WTC11 (cell line): ENCODE data around the gene TMEM95. TPM values are rescaled to one million over a fixed set of nuclear protein-coding genes. Genes with fewer than 3 reads are reported as not detected.
A peak's percentile ranks its signal among the peaks of the same experiment; 100 is the strongest.
"Not testable (repeated sequence)": the region's sequence is repeated elsewhere in the genome, so short reads cannot be mapped to it uniquely, and the experiment has no call there.

Experiments used
- ATAC-seq: fragments of 200-7000 bp; cut with Tn5 transposase; 2 replicates; pipeline ENCODE4 v1.10.0; 2021; ENCODE audit warnings: mild to moderate bottlenecking, moderate library complexity
- CTCF ChIA-PET: fragments of 300-600 bp; sonication (Branson Sonifier 250); formaldehyde crosslinking; loops from one replicate; lab custom pipeline; 2021; ENCODE audit warnings: antibody characterized with exemption; lab: Charles Lee
- POLR2A ChIA-PET: fragments of 350-600 bp; sonication (Branson Sonifier 250); formaldehyde crosslinking; loops from one replicate; lab custom pipeline; 2021; ENCODE audit warnings: antibody characterized with exemption; lab: Charles Lee
- DNase-seq: peaks from one replicate; pipeline ENCODE4 v3.0.0; 2021; ENCODE audit warnings: low spot score
- H3K27ac Mint-ChIP-seq: 2 replicates; pipeline ENCODE4 v1.8.0; 2021; ENCODE audit warnings: mixed read lengths
- H3K27me3 Mint-ChIP-seq: 2 replicates; pipeline ENCODE4 v1.8.0; 2021; ENCODE audit warnings: low read depth, mild to moderate bottlenecking, moderate library complexity, mixed read lengths
- H3K36me3 Mint-ChIP-seq: 2 replicates; pipeline ENCODE4 v1.8.0; 2021; ENCODE audit warnings: mixed read lengths
- H3K4me1 Mint-ChIP-seq: 2 replicates; pipeline ENCODE4 v1.8.0; 2022; ENCODE audit warnings: mixed read lengths
- H3K4me3 Mint-ChIP-seq: 2 replicates; pipeline ENCODE4 v1.8.0; 2021; ENCODE audit warnings: mild to moderate bottlenecking, moderate library complexity, mixed read lengths
- H3K9me3 Mint-ChIP-seq: 2 replicates; pipeline ENCODE4 v1.8.0; 2021; ENCODE audit warnings: mixed read lengths
- CREM ChIP-seq: sonication (generic); formaldehyde crosslinking; IDR thresholded peaks from 2 replicates; pipeline ENCODE4 v1.8.1; 2022; ENCODE audit warnings: mild to moderate bottlenecking, missing genetic modification reagents, moderate library complexity
- E2F4 ChIP-seq: sonication (generic); formaldehyde crosslinking; IDR thresholded peaks from 2 replicates; pipeline ENCODE4 v1.8.1; 2022; ENCODE audit warnings: low read depth, mild to moderate bottlenecking, moderate library complexity, missing genetic modification reagents, borderline replicate concordance
- ETV6 ChIP-seq: sonication (generic); formaldehyde crosslinking; IDR thresholded peaks from 2 replicates; pipeline ENCODE4 v1.8.1; 2022; ENCODE audit warnings: mild to moderate bottlenecking, missing genetic modification reagents
- FOXK1 ChIP-seq: sonication (generic); formaldehyde crosslinking; IDR thresholded peaks from 2 replicates; pipeline ENCODE4 v1.8.0; 2022; ENCODE audit warnings: mild to moderate bottlenecking, moderate library complexity, missing genetic modification reagents
- FOXP1 ChIP-seq: sonication (generic); formaldehyde crosslinking; IDR thresholded peaks from 2 replicates; pipeline ENCODE4 v1.8.0; 2022; ENCODE audit warnings: missing genetic modification reagents, mild to moderate bottlenecking, moderate library complexity, borderline replicate concordance
- MYBL2 ChIP-seq: sonication (generic); formaldehyde crosslinking; IDR thresholded peaks from 2 replicates; pipeline ENCODE4 v1.8.1; 2023; ENCODE audit warnings: mild to moderate bottlenecking, moderate library complexity, missing genetic modification reagents
- NFE2L1 ChIP-seq: sonication (generic); formaldehyde crosslinking; IDR thresholded peaks from 2 replicates; pipeline ENCODE4 v1.8.1; 2023; ENCODE audit warnings: missing genetic modification reagents
- NR2C2 ChIP-seq: sonication (generic); formaldehyde crosslinking; IDR thresholded peaks from 2 replicates; pipeline ENCODE4 v1.8.0; 2022; ENCODE audit warnings: mild to moderate bottlenecking, missing genetic modification reagents
- NR3C1 ChIP-seq: sonication (generic); formaldehyde crosslinking; conservative IDR thresholded peaks from 2 replicates; pipeline ENCODE4 v1.8.1; 2023; ENCODE audit warnings: low read depth, mild to moderate bottlenecking, missing genetic modification reagents
- PREB ChIP-seq: sonication (generic); formaldehyde crosslinking; IDR thresholded peaks from 2 replicates; pipeline ENCODE4 v1.8.1; 2022; ENCODE audit warnings: mild to moderate bottlenecking, missing genetic modification reagents, moderate library complexity, borderline replicate concordance
- SP1 ChIP-seq: sonication (generic); formaldehyde crosslinking; conservative IDR thresholded peaks from 2 replicates; pipeline ENCODE4 v1.8.1; 2022; ENCODE audit warnings: missing genetic modification reagents
- TEAD1 ChIP-seq: sonication (generic); formaldehyde crosslinking; IDR thresholded peaks from 2 replicates; pipeline ENCODE4 v1.8.0; 2022; ENCODE audit warnings: mild to moderate bottlenecking, missing genetic modification reagents
- ZNF121 ChIP-seq: sonication (generic); formaldehyde crosslinking; IDR thresholded peaks from 2 replicates; pipeline ENCODE4 v1.8.0; 2023; ENCODE audit warnings: missing genetic modification reagents
- ZNF396 ChIP-seq: fragments of 250-450 bp; sonication (Bioruptor Pico); IDR thresholded peaks from 2 replicates; pipeline ENCODE4 v1.8.0; 2021; ENCODE audit warnings: mild to moderate bottlenecking, moderate library complexity, borderline replicate concordance
- ZNF416 ChIP-seq: fragments of 250-450 bp; sonication (Bioruptor Pico); IDR thresholded peaks from 2 replicates; pipeline ENCODE4 v1.9.0; 2021; ENCODE audit warnings: mild to moderate bottlenecking, inconsistent platforms
- ZNF423 ChIP-seq: fragments of 250-450 bp; sonication (Bioruptor Pico); IDR thresholded peaks from 2 replicates; pipeline ENCODE4 v2.1.2; 2022; ENCODE audit warnings: mild to moderate bottlenecking, moderate library complexity
- ZNF512 ChIP-seq: sonication (generic); formaldehyde crosslinking; IDR thresholded peaks from 2 replicates; pipeline ENCODE4 v1.8.1; 2022; ENCODE audit warnings: missing genetic modification reagents, borderline replicate concordance
- total RNA-seq: library from RNA; stranded (reverse); gene quantifications from 3 replicates; pipeline ENCODE4 v1.2.3, GENCODE V29; 2021
- TF ChIP-seq, protein P1 (sequence below): sonication (generic); formaldehyde crosslinking; IDR thresholded peaks from 2 replicates; pipeline ENCODE4 v1.8.0; 2023; ENCODE audit warnings: mild to moderate bottlenecking, missing genetic modification reagents
- TF ChIP-seq, protein P2 (sequence below): sonication (generic); formaldehyde crosslinking; IDR thresholded peaks from 2 replicates; pipeline ENCODE4 v1.8.1; 2023; ENCODE audit warnings: mild to moderate bottlenecking, missing genetic modification reagents, borderline replicate concordance
- TF ChIP-seq, protein P3 (sequence below): fragments of 250-450 bp; sonication (Bioruptor Pico); IDR thresholded peaks from 2 replicates; pipeline ENCODE4 v1.8.0; 2021; ENCODE audit warnings: mild to moderate bottlenecking

TMEM95 gene
- total RNA-seq, 1 experiment from 2014 or later, result not detected

DNA sequence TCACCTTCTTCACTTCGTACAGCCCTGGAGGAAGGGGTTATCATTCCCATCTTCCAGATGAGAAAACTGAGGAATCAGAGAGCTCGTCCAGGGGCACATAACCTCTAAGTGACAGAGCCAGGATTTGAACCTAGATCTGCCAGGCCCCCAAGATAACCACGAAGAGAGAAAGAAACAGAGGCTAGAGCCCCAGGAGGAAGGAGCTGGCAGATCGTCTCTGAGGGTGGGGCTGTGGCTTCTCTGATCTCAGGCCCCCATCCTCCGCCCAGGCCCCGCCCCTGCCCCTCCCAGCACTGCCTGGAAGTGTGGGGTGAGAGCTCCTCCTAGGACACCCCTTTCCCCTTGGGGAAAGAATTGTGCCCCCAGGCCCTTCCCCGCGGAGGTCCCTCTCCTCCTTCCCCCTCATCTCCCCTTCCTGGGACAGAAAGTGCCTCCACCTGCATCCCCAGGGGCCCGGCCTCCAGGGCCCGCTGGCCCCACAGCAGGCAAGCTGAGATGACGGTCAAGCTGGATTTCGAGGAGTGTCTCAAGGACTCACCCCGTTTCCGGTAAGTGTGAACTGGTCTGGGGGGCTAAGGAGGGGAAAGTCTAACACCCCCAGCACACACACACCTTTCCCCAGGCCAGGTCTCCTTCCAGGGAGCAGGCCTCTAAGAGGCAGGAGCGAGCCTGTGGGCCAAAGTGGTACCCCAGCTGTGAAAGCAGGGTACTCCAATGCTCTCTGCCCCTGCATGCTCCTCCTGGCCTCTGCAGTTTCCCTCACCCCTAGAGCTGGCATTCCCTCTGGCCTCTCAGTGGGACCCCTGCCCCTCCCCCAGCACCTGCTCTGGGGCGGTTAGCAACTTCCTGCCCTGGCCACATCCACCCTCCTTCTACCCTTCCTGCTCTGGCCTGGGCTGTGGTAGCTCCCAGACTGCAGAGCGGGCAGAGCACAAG is 18.4 kb upstream of the TMEM95 start, which contains the start of gene ACAP1 (continued):
- TF ChIP-seq, protein P1, sequence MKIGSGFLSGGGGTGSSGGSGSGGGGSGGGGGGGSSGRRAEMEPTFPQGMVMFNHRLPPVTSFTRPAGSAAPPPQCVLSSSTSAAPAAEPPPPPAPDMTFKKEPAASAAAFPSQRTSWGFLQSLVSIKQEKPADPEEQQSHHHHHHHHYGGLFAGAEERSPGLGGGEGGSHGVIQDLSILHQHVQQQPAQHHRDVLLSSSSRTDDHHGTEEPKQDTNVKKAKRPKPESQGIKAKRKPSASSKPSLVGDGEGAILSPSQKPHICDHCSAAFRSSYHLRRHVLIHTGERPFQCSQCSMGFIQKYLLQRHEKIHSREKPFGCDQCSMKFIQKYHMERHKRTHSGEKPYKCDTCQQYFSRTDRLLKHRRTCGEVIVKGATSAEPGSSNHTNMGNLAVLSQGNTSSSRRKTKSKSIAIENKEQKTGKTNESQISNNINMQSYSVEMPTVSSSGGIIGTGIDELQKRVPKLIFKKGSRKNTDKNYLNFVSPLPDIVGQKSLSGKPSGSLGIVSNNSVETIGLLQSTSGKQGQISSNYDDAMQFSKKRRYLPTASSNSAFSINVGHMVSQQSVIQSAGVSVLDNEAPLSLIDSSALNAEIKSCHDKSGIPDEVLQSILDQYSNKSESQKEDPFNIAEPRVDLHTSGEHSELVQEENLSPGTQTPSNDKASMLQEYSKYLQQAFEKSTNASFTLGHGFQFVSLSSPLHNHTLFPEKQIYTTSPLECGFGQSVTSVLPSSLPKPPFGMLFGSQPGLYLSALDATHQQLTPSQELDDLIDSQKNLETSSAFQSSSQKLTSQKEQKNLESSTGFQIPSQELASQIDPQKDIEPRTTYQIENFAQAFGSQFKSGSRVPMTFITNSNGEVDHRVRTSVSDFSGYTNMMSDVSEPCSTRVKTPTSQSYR (CRISPR knock-in tag), result peak; percentile 98
- TF ChIP-seq SP1 (CRISPR knock-in tag) (peak; percentile 64), ZNF423 (CRISPR knock-in tag) (no peak), FOXP1 (peak; percentile 73; the same call in 1 of the 2 replicates), NFE2L1 (peak; percentile 71; the same call in 1 of the 2 replicates), TEAD1 (peak; percentile 64; the same call in 1 of the 2 replicates), FOXK1 (0 out of 2 replicates have a peak, but pooled peaks have one; percentile 51), ZNF512 (CRISPR knock-in tag) (no peak), ETV6 (CRISPR knock-in tag) (peak; percentile 73), ZNF121 (CRISPR knock-in tag) (peak; percentile 79; the same call in 1 of the 2 replicates)
- TF ChIP-seq, protein P2, sequence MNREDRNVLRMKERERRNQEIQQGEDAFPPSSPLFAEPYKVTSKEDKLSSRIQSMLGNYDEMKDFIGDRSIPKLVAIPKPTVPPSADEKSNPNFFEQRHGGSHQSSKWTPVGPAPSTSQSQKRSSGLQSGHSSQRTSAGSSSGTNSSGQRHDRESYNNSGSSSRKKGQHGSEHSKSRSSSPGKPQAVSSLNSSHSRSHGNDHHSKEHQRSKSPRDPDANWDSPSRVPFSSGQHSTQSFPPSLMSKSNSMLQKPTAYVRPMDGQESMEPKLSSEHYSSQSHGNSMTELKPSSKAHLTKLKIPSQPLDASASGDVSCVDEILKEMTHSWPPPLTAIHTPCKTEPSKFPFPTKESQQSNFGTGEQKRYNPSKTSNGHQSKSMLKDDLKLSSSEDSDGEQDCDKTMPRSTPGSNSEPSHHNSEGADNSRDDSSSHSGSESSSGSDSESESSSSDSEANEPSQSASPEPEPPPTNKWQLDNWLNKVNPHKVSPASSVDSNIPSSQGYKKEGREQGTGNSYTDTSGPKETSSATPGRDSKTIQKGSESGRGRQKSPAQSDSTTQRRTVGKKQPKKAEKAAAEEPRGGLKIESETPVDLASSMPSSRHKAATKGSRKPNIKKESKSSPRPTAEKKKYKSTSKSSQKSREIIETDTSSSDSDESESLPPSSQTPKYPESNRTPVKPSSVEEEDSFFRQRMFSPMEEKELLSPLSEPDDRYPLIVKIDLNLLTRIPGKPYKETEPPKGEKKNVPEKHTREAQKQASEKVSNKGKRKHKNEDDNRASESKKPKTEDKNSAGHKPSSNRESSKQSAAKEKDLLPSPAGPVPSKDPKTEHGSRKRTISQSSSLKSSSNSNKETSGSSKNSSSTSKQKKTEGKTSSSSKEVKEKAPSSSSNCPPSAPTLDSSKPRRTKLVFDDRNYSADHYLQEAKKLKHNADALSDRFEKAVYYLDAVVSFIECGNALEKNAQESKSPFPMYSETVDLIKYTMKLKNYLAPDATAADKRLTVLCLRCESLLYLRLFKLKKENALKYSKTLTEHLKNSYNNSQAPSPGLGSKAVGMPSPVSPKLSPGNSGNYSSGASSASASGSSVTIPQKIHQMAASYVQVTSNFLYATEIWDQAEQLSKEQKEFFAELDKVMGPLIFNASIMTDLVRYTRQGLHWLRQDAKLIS, result no peak

- H3K4me3 Mint-ChIP-seq, result peak overlapping the region; percentile 60
- ATAC-seq, H3K9me3 Mint-ChIP-seq, H3K36me3 Mint-ChIP-seq, H3K27me3 Mint-ChIP-seq, DNase-seq: not testable (repeated sequence)
- ChIA-PET CTCF (interaction anchor here (1.0 to 2.8 kb wide), 15 partner anchors 8 to 320 kb away, joined by 3 to 20 read pairs (median 8); partner anchors contain the start of genes KCTD11, PLSCR3, SLC2A4 and TMEM102), POLR2A (interaction anchor here (1.1 to 2.5 kb wide), 5 partner anchors 12 to 302 kb away, joined by 3 to 22 read pairs (median 5); partner anchors contain the start of genes GPS2 and SLC16A13)
- H3K4me1 Mint-ChIP-seq, result peaks cover 28% of the 10 kb centered on the region
- peak overlapping the region; percentile 98 for H3K27ac Mint-ChIP-seq
These were observed 17.4 kb upstream of the TMEM95 start for GRCh38 chr17:7337600-7337999.

- Mint-ChIP-seq H3K36me3 (peaks cover 6% of the 10 kb centered on the region; the same call in 1 of the 2 replicates), H3K27ac (no peak overlapping the region), H3K27me3 (no peaks in the 10 kb centered on the region), H3K4me1 (peaks cover 26% of the 10 kb centered on the region), H3K4me3 (no peak overlapping the region), H3K9me3 (no peaks in the 10 kb centered on the region)
- DNase-seq, result no peak
- no peak for ATAC-seq
- ChIA-PET CTCF (no interaction called here), POLR2A (no interaction called here)
- TF ChIP-seq CREM (no peak), E2F4 (CRISPR knock-in tag) (no peak), PREB (CRISPR knock-in tag) (no peak), ZNF416 (CRISPR knock-in tag) (no peak), ETV6 (CRISPR knock-in tag) (no peak), FOXP1 (no peak), ZNF396 (no peak), NR3C1 (CRISPR knock-in tag) (no peak), ZNF121 (CRISPR knock-in tag) (no peak), NR2C2 (CRISPR knock-in tag) (no peak), MYBL2 (CRISPR knock-in tag) (no peak)
- TF ChIP-seq, protein P3, sequence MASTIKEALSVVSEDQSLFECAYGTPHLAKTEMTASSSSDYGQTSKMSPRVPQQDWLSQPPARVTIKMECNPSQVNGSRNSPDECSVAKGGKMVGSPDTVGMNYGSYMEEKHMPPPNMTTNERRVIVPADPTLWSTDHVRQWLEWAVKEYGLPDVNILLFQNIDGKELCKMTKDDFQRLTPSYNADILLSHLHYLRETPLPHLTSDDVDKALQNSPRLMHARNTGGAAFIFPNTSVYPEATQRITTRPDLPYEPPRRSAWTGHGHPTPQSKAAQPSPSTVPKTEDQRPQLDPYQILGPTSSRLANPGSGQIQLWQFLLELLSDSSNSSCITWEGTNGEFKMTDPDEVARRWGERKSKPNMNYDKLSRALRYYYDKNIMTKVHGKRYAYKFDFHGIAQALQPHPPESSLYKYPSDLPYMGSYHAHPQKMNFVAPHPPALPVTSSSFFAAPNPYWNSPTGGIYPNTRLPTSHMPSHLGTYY (CRISPR knock-in tag), result no peak
These were observed 14.8 kb upstream of the TMEM95 start for GRCh38 chr17:7340179-7340578.
